ENCODE data around the gene ARHGAP24.
"Not testable (repeated sequence)": the region's sequence is repeated elsewhere in the genome, so short reads cannot be mapped to it uniquely, and the experiment has no call there.

ARHGAP24 gene

GRCh38 chr4:85486425-85487086, 11.6 kb downstream of the ARHGAP24 start:
- DNase-seq = no peak

- no peak for DNase-seq
Observed at GRCh38 chr4:85488416-85488815, 13.5 kb downstream of the ARHGAP24 start.

GRCh38 chr4:85489273-85489981, 14.5 kb downstream of the ARHGAP24 start:
- no peak for DNase-seq

GRCh38 chr4:85491527-85491926, 16.6 kb downstream of the ARHGAP24 start:
- DNase-seq = no peak

GRCh38 chr4:85492336-85492735, 17.4 kb downstream of the ARHGAP24 start:
- no peak for DNase-seq

- no peak for DNase-seq
Observed at GRCh38 chr4:85495621-85496020, 20.7 kb downstream of the ARHGAP24 start.

GRCh38 chr4:85496126-85496849, 21.3 kb downstream of the ARHGAP24 start:
- no peak for DNase-seq

GRCh38 chr4:85496933-85497332, 22.0 kb downstream of the ARHGAP24 start:
- DNase-seq = no peak

GRCh38 chr4:85498068-85498733, 23.3 kb downstream of the ARHGAP24 start:
- DNase-seq = no peak

- DNase-seq = no peak
Observed at GRCh38 chr4:85499573-85499972, 24.6 kb downstream of the ARHGAP24 start.

GRCh38 chr4:85500110-85500867, 25.3 kb downstream of the ARHGAP24 start:
- no peak for DNase-seq

- DNase-seq = not testable (repeated sequence)
Observed at GRCh38 chr4:85501145-85501544, 26.2 kb downstream of the ARHGAP24 start.

GRCh38 chr4:85508654-85509053, 33.7 kb downstream of the ARHGAP24 start:
- no peak for DNase-seq

- no peak for DNase-seq
Observed at GRCh38 chr4:85509882-85510631, 35.1 kb downstream of the ARHGAP24 start.

GRCh38 chr4:85510632-85510984, 35.7 kb downstream of the ARHGAP24 start:
- no peak for DNase-seq

- DNase-seq = no peak
Observed at GRCh38 chr4:85512446-85513205, 37.7 kb downstream of the ARHGAP24 start.

- no peak for DNase-seq
Observed at GRCh38 chr4:85514117-85514516, 39.2 kb downstream of the ARHGAP24 start.

GRCh38 chr4:85514783-85515182, 39.8 kb downstream of the ARHGAP24 start:
- no peak for DNase-seq

GRCh38 chr4:85515701-85516100, 40.8 kb downstream of the ARHGAP24 start:
- no peak for DNase-seq

GRCh38 chr4:85518526-85518925, 43.6 kb downstream of the ARHGAP24 start:
- DNase-seq = not testable (repeated sequence)
